Esophagus muscularis mucosa (tissue), 4 donors: ENCODE data around the gene ISG20. TPM values are rescaled to one million over a fixed set of nuclear protein-coding genes. Genes with fewer than 3 reads are reported as not detected.

Experiments used
- DNase-seq: peaks from one replicate; pipeline ENCODE4 v3.0.0-alpha.2; 2017; ENCODE audit errors: extremely low spot score
- H3K27ac ChIP-seq, 4 donors: fragments of 200-600 bp; sonication (generic); replicated peaks in 1 of 4; 1 replicate in 3 of 4; 2 replicates in 1 of 4; pipeline ENCODE4 v1.5.1; 2016 to 2019; ENCODE audit warnings: mild to moderate bottlenecking in 1 of 4
- H3K27me3 ChIP-seq, 4 donors: fragments of 200-600 bp; sonication (generic); one replicate each; pipeline versions ENCODE4 v1.5.1 to v1.6.0; 2016 to 2019
- H3K36me3 ChIP-seq, 4 donors: fragments of 200-600 bp; sonication (generic); one replicate each; pipeline ENCODE4 v1.5.1; 2016 to 2019
- H3K4me1 ChIP-seq, 4 donors: fragments of 200-600 bp; sonication (generic); one replicate each; pipeline ENCODE4 v1.5.1; 2016 to 2019
- H3K4me3 ChIP-seq, 4 donors: fragments of 200-600 bp; sonication (generic); 1 replicate in 2 of 4; 2 replicates in 2 of 4; pipeline ENCODE4 v1.5.1; 2016 to 2019; ENCODE audit warnings: mild to moderate bottlenecking in 4 of 4, moderate library complexity in 1 of 4
- H3K9me3 ChIP-seq, 4 donors: fragments of 200-600 bp; sonication (generic); 1 replicate in 3 of 4; 2 replicates in 1 of 4; pipeline ENCODE4 v1.5.1; 2016 to 2019
- CTCF ChIP-seq, 3 experiments: fragments of 200-600 bp in 2 of 3; fragments of 450-650 bp in 1 of 3; sonication (generic) in 2 of 3; IDR thresholded peaks; one replicate each; pipeline ENCODE4 v1.5.1; 2017 to 2019; ENCODE audit warnings: antibody characterized with exemption in 3 of 3, mild to moderate bottlenecking in 2 of 3, moderate library complexity in 1 of 3
- EP300 ChIP-seq: sonication (generic); formaldehyde crosslinking; IDR thresholded peaks from one replicate; pipeline ENCODE4 v1.6.1; 2017; ENCODE audit warnings: antibody characterized with exemption
- POLR2A ChIP-seq: fragments of 450-650 bp; IDR thresholded peaks from one replicate; pipeline ENCODE4 v1.6.1; 2017; ENCODE audit warnings: antibody characterized with exemption, moderate library complexity, mild to moderate bottlenecking, low read depth
- POLR2AphosphoS5 ChIP-seq, 2 donors: sonication (generic); formaldehyde crosslinking; IDR thresholded peaks; one replicate each; pipeline ENCODE4 v1.6.1; 2017; ENCODE audit warnings: antibody characterized with exemption in 2 of 2
- WGBS: methylation state at CpG from one replicate; pipeline ENCODE4 v1.1.5; 2018; 5-methylcytosine and 5-hydroxymethylcytosine counted together
- intact Hi-C: fragments of 100-400 bp; cut with DNase I; formaldehyde crosslinking; loops from one replicate; pipeline ENCODE4 v1.15.1; 2023
- small RNA-seq, 3 donors: library from RNA; depleted of rRNA; stranded (forward); fragments of <200 nt; gene quantifications; one replicate each; pipeline ENCODE3, GENCODE V24; 2016
- total RNA-seq, 4 donors: library from RNA; depleted of rRNA; stranded (reverse); fragments of >200 nt; gene quantifications; one replicate each; pipeline versions ENCODE4 v1.1.0 to v1.2.1, GENCODE V29; 2016

The ISG20 gene
- total RNA-seq, 4 donors from 2014 or later: 6.1 to 21.2 (median 9.8) TPM

GRCh38 chr15:88703533-88703932, 64.7 kb downstream of the ISG20 start:
- Histone ChIP-seq H3K9me3 (no peaks in the 10 kb centered on the region), H3K27me3 (no peaks in the 10 kb centered on the region), H3K27ac (no peak overlapping the region), H3K4me1 (peaks cover 7 to 15% (median 15%) of the 10 kb centered on the region in 4 donors), H3K36me3 (no peaks in the 10 kb centered on the region), H3K4me3 (no peak overlapping the region)
- no peak for DNase-seq
- WGBS: 88% methylated on average over 5 of the region's 5 CpGs
- intact Hi-C loops: no loop called here
- TF ChIP-seq POLR2A: no peak
- no peak for TF ChIP-seq CTCF (IDR thresholded peaks at IDR 0.05)
- TF ChIP-seq POLR2AphosphoS5 (IDR thresholded peaks at IDR 0.05): no peak
- TF ChIP-seq EP300: no peak

GRCh38 chr15:88704791-88705768, 66.3 kb downstream of the ISG20 start:
- Histone ChIP-seq H3K9me3 (no peaks in the 10 kb centered on the region), H3K4me1 (peaks cover 7 to 16% (median 15%) of the 10 kb centered on the region in 4 donors), H3K36me3 (no peaks in the 10 kb centered on the region), H3K4me3 (peak overlapping the region; percentile 59 to 68 (median 62)), H3K27me3 (no peaks in the 10 kb centered on the region), H3K27ac (peak overlapping the region; percentile 60 to 78 (median 66))
- TF ChIP-seq EP300 (no peak), POLR2AphosphoS5 (IDR thresholded peaks at IDR 0.05) (no peak), POLR2A (no peak), CTCF (IDR thresholded peaks at IDR 0.05) (no peak)
- 12% methylated on average over 54 of the region's 60 CpGs for WGBS
- intact Hi-C loops: no loop called here
- no peak for DNase-seq

GRCh38 chr15:88705769-88706165, 67.0 kb downstream of the ISG20 start:
- Histone ChIP-seq H3K4me3 (peak overlapping the region; percentile 59 to 68 (median 62)), H3K36me3 (no peaks in the 10 kb centered on the region), H3K27me3 (no peaks in the 10 kb centered on the region), H3K27ac (peak overlapping the region; percentile 60 to 78 (median 66)), H3K4me1 (peaks cover 7 to 16% (median 15%) of the 10 kb centered on the region in 4 donors), H3K9me3 (no peaks in the 10 kb centered on the region)
- intact Hi-C loops: no loop called here
- 81% methylated on average over 4 of the region's 11 CpGs for WGBS
- DNase-seq: no peak
- TF ChIP-seq CTCF (IDR thresholded peaks at IDR 0.05) (no peak), POLR2A (no peak), EP300 (no peak), POLR2AphosphoS5 (IDR thresholded peaks at IDR 0.05) (no peak)

Small RNA genes lying within 50 kb of the gene (small RNA-seq; reads per million reads assigned to genes)
- gene MIR1179 (0 to 0.08 (median 0) reads per million in 3 donors), gene MIR7-2 (0 to 0.51 (median 0) reads per million in 3 donors)

Other genes with a start within 250 kb of the ISG20 start
- gene MRPL46, start 171.6 kb upstream of the ISG20 start, total RNA-seq: 10 to 100 TPM; 14.5 to 27.8 (median 25.1) TPM
- 10 to 100 TPM; 25.7 to 44.9 (median 34.2) TPM for gene MRPS11, start 171.3 kb upstream of the ISG20 start, total RNA-seq
- 1 to 10 TPM; 4.0 to 6.6 (median 5.6) TPM for gene DET1, start 92.3 kb upstream of the ISG20 start, total RNA-seq
- 10 to 100 TPM; 13.3 to 29.0 (median 23.4) TPM for gene AEN, start 17.7 kb upstream of the ISG20 start, total RNA-seq
- under 1 TPM in 3 of 4 donors, not detected in 1; under 0.01 to 0.11 (median 0.06) TPM for gene ACAN, start 164.4 kb downstream of the ISG20 start, total RNA-seq